CD4-positive, alpha-beta T cell treated with Interferon alpha-2 for 1 hour (primary cell): ENCODE results near the gene AXIN2.

Experiments
- DNase-seq, 2 donors: peaks; one replicate each; pipeline ENCODE4 v3.0.0-alpha.2; 2020 to 2022

Gene AXIN2

DNA sequence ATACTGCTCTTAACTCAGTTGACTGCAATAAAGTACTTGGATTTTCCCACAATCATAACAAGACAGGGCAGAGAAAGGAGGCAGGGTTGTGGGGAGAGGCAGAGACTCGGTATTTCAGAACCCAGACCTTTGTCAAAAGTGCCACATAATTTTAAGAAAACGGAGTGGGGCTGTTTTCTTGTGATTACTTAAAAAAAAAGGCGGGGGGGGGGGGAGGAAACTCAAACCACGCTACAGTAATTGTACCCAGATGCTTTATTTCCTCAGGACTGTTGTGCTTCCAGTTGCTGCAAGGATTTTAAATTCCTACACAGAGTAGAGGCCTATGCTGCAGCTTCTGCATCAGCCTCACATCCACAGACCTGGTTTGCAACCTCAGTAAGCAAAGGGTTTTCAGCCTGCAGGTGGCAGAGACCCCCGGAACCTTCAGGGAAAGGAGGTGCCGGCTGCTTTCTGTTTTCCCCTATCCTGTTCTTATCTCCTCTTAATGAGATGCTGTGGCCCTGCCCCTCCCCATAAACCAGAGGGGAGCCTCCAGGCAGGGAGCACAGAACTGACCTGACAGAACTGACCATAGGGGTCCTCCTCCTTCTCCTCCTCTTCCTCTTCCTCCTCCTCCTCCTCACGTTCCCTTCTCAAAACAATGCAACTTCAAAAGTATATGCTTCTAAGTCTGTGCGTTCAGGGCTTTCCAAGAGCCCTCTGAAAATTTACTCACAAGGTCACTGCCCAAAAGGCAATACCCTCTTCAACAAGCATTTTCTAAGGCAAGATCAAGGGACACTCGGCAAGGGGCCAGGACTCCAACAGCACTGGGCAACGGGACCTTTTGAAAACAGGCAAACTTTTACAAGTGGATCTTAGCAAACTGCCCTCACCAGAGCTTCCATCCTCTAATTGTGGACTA lies 7.5 kb downstream of the AXIN2 start:
- no peak for DNase-seq

- DNase-seq: no peak
Measured at GRCh38 chr17:65553009-65553645, 8.3 kb downstream of the AXIN2 start.

DNA sequence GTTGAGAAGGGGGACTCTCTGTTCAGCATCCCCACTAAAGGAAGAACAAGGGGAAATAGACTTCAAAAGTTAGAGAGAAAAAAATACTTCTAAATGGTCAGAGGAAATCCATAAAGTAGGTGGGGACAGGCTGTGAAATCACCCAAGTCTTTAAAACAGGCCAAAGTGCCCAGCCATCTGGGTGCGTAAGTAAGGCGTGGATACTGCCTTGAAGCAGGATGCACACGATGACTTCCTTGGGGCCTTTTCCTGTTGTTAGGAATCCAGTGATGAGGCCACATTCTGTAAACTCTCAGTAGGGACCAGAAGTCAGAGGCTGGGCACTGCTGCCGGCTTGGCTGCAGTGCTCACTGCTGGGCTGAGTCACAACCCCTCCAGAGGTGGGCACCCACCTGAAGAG lies 9.2 kb downstream of the AXIN2 start:
- no peak for DNase-seq

DNA sequence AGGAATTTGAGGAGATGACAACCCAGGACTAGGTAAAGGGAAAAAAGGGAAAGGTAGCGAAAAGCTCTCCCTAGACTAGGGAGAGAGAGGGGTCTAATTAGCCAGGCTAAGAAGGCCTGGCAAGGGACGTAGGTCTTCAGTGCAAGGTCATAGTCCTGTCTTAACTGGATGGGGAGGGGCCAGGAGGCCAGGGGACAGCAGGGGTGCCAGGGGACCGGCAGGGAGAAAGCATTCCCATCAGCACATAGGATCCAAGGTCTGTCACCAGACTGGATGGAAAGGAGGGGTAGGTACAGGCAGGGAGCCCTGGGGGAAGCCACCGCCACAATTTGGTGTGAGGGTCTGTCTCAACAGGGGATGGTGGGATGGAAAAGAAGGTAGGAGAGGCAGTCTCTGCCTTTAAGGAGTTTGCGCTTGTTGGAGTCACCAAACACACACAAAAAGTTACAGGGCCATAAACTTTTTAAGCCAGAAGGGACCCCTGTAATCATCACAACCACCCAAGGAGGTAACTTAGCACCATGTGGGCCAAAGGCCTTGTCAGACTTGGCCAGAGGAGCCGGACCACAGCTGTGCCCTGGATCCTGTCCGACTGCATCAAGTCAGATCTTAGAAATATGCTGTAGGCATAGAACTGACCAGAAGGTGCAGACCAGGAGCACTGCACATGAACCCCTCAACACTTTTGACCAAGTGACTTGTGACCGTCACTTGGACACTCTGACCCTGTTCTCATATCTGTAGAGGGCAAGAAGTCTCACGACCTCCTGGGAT lies 10.0 kb downstream of the AXIN2 start:
- no peak for DNase-seq

GRCh38 chr17:65550758-65551157 lies 10.7 kb downstream of the AXIN2 start:
- DNase-seq: no peak

- DNase-seq: no peak
Measured at GRCh38 chr17:65550075-65550662, 11.3 kb downstream of the AXIN2 start.

- no peak for DNase-seq
Measured at GRCh38 chr17:65548269-65548969, 13.0 kb downstream of the AXIN2 start.

DNA sequence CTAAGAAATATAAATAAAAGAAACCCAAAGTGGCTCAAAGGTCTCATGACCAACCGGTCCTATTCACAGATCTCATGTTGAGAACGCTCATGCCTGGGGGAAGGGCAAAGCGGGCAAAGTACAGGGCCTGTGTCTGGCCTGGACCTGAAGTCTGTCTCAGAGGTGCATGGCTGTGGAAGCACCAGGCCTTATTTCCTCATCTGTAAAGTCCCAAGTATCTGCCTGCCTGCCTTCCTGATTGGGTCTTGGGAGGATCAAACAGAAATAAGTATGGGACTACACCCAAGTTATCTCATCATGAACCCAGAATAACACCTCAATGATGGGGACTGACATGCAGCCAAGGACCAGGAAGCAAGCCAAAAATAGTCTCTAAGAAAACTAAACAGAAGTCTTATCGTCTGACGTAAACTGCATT lies 14.2 kb downstream of the AXIN2 start:
- DNase-seq: no peak

DNA sequence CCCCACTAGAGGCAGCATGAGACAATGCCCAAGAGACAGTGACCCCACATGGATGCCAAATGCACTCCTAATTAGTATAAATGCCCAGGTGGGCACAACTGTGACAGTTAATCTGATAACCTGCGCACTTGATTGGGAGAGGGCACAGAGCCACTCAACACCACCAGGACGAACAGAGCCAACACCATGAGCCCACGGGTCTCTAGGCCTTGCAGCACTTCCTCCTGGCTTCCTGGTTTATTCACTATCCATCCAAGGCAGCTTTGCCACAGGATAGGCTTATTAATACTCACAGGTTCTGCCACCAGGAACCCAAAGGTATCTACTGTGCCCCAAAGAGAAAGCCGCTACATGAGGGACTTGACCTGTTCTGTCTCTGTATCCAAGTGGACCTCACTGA lies 14.9 kb downstream of the AXIN2 start:
- DNase-seq: no peak

- DNase-seq: no peak
Measured at GRCh38 chr17:65545705-65546523, 15.5 kb downstream of the AXIN2 start.

GRCh38 chr17:65544672-65545071 lies 16.8 kb downstream of the AXIN2 start:
- DNase-seq: no peak

- no peak for DNase-seq
Measured at GRCh38 chr17:65542610-65543009, 18.8 kb downstream of the AXIN2 start.

DNA sequence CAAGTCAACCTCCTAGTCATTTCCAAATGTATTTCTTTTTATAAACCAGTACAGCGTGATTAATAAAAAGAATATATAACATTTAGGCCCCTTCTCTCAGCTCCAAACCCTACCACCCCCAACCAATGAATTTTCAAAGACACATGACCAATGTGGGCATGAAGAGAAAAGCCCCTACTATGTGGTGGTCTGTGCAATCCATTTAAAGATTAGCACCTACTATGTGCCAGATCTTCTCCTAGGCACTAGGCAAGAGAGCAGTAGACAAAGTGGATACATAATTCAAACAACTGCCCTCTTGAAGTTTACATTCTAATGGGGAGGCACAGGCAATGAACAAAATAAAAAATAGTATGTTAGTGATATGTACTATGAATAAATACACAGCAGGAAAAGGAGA lies 19.4 kb downstream of the AXIN2 start:
- no peak for DNase-seq

DNA sequence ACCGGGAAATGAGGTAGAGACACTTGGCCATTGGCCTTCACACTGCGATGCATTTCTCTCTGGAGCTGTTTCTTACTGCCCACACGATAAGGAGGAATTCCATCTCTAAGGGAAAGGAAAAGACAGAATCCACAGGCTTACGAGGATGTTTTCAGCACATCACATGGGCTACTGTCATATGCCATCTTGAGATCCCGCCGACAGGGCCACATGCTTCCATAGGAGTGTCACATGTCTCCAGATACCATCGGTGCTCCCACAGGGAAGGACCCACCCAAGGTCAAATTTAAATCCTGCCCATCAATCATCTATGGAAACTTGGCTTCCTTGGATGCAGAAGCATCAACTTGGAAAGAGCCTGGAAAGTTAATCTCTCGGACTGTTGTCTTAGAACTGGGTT lies 20.0 kb downstream of the AXIN2 start:
- DNase-seq: no peak

DNA sequence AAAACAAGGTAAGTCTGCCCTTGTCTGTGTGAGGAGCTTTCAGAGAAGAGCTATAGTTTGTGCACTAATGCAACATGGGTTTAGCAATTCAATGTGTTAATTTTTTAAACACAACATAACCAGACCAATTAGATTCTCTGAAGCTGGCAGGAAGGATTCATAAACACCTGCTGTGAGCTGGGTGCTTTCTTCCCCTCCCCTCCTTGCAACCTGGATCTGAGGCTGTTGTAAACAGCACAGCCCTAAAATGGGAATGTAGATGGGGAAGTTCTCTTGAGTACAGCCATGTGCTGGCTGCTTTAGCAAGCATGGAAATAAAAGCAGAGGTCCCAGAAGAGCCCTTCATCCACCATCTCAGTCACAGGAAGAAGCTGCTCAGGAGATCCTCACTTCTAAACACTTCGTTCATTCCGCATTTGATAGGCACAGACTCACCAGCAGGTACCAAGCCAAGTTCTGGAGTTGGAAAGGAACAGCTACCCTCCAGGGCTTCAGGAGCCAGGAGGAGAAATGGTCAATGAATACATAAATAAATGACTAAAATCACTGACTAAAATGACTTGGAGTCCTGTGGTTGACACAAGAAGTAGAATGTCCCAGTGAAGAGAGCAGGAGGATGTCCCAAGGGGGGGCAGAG lies 21.7 kb downstream of the AXIN2 start:
- no peak for DNase-seq

- DNase-seq: no peak
Measured at GRCh38 chr17:65538675-65539529, 22.5 kb downstream of the AXIN2 start.

GRCh38 chr17:65537845-65538674 lies 23.4 kb downstream of the AXIN2 start:
- peak; percentile 60 to 66 for DNase-seq

DNA sequence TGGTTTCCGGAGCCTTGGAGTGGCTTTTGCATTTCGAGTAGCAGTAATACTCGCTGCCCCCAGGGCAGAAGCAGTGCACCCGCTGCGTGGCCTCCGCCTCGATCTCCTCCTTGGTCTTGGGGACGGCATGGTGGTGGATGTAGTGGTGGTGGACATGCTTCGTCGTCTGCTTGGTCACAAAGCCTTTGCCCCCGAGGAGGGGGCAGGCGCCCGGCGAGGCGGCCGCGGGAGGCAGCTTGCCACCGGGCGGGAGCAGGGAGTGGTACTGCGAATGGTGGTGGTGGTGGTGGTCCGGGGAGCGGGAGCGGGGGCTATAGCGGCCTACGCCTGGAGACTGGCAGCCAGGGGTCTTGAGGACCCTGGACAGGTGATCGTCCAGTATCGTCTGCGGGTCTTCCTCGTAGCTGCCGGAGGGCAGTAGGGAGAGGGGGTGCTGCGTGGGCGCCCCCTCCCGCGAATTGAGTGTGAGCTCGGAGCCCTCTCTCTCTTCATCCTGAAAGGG lies 24.1 kb downstream of the AXIN2 start:
- no peak for DNase-seq
